ENCODE results near the gene AP4B1.
"Not testable (repeated sequence)": the region's sequence is repeated elsewhere in the genome, so short reads cannot be mapped to it uniquely, and the experiment has no call there.

The AP4B1 gene

DNA sequence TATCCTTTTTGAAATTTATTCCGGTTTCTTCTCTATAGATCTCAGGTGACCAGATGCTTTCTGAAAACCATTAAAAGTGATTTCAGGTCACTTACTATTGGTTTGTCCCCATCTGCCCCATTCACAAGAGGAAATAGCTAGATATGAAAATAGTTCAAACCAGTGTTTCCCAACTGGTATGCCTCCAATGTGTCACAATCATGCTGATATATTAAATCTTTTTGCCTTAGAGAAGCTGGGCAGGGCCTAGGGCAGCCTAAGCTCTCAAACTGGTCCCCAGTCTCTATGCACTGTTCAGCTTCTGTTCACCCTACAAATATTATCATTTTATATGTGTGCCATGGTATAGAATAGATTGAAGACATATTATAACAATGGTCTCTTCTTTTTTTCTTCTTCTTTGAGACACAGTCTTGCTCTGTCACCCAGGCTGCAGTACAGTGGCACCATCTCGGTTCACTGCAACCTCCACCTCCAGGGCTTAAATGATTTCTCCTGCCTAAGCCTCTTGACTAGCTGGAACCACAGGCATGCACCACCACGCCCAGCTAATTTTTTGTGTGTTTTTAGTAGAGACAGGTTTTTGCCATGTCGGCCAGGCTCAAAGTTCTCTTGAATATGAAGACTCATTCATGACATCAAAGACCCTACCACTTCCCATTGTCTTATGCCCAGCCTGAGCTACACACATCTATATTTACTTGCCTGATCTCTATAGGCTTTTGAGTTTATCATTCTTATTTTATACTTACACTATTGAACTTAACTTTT lies 48.8 kb downstream of the AP4B1 start:
- DNase-seq: no peak

DNA sequence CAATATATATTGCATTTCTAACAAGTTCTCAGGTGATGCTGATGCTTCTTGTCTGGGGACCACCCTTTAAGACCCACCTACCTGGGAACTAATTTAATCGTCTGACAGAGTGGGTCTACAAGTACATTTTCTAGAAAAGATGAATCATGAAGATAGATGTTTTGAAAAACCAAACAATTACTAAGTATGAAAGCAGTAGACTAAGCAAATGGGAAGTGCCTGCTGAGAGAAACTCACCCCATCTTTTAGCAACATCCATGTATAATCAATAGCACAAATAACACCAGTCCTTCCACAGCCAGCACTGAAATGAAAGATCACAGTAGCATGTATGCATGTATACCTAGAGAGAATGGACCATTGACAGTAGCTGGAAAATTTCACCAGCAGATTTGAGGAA lies 50.4 kb downstream of the AP4B1 start:
- DNase-seq: no peak

DNA sequence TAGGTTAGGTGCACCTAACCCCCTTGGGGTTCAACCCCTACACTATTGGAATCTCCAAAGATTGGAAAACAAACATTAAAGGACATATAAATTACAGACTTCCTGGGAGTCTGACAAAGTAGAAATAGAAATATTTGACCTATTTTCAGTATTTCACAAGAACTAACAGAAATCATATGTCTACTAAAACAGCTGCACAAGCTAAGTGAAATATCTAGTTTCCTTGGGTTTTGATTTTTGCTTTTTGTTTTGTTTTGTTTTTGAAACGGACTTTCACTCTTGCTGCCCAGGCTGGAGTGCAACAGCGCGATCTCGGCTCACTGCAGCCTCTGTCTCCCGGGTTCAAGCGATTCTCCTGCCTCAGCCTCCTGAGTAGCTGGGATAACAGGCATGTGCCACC lies 51.9 kb downstream of the AP4B1 start:
- DNase-seq: not testable (repeated sequence)

DNA sequence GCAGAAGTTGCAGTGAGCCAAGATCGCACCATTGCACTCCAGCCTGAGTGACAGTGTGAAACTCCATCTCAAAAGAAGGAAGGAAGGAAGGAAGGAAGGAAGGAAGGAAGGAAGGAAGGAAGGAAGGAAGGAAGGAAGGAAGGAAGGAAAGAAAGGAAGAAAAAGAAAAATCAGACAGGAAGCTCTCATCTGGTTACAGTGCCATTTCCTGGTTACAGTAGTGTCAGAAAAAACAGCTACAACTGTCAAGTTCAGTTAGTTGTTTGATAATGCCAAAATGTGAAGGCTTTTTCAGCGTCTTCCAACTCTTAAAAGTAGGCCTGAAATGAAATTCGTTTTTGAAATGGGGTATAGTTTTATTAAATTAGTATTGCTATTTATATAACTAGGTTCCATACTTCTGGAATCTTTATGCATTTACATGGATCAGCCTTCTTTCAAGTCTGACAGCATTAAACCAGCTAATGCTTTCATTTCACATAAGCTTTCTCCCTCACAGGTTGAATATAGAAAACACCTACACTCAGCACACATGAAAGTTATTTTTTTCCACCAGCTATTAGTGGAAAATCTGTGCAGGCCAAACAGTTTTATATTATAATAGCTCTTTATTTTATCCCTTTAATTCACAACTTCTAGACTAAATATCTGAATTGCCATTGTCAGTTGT lies 54.3 kb downstream of the AP4B1 start:
- no peak for DNase-seq

DNA sequence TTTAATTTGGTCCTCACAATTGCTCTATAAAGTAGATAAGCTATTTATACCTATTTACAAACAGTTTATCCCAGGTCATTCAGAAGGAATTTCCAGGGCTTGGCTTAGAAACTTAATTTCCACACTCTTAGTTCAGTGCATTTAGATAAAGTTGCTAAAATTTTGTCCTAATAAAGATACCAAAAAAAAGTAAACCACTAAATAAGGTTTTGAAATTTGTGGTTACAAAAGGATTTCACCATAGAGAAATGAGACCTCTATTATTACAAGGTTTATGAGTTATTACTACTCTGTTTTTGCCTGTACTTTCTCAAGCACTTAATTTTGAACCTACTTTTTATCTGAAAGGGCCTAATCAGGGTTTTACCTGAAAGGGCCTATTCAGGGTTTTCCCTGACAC lies 55.5 kb downstream of the AP4B1 start:
- no peak for DNase-seq

DNA sequence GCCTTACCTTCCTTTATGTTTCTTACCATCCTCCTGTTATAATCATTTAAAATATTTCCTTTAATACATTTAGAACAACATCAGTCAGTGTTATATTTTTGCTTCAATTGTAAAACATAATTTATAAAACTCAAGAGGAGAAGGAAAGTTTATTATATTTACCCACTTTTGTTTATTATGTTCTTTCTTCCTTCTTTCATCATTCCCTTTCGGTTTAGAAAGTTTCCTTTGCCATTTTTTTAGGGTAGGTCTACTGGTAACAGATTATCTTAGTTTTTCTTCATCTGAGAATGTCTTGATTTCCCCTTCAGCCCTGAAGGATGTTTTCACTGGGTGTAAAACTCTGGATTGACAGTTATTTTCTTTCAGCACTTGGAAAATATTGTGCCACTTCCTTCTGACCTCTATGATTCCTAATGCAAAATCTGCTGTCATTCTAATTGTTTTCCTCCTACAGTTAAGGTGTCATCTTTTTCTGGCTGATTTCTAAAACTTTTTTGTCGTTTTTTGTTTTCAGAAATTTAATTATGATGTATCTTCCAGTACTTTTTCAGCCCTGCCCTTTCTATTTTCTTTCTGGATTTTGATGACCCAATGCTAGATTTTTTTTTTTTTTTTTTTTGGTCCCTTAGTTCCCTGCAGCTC lies 58.1 kb downstream of the AP4B1 start:
- DNase-seq: no peak

Data from SHP77 (cell line).